ENCODE measurements around the gene POMP.

The POMP gene

GRCh38 chr13:28658796-28659620 is at the start of gene POMP:
Gene POMP (plus strand): TSS chr13:28659130. CDS start chr13:28659185, 55 bp downstream.
- peak; percentile 97 for DNase-seq (ENCODE audit: low spot score)

- DNase-seq (ENCODE audit: low spot score) = no peak
Measured at GRCh38 chr13:28609381-28609780, 49.5 kb upstream of the POMP start.

- no peak for DNase-seq (ENCODE audit: low spot score)
Measured at GRCh38 chr13:28609926-28610325, 49.0 kb upstream of the POMP start.

GRCh38 chr13:28610996-28611395 is 47.9 kb upstream of the POMP start:
- DNase-seq (ENCODE audit: low spot score) = no peak

GRCh38 chr13:28611654-28612131 is 47.2 kb upstream of the POMP start:
- DNase-seq (ENCODE audit: low spot score) = no peak

- DNase-seq (ENCODE audit: low spot score) = no peak
Measured at GRCh38 chr13:28613562-28613961, 45.4 kb upstream of the POMP start.

- DNase-seq (ENCODE audit: low spot score) = no peak
Measured at GRCh38 chr13:28615916-28616446, 42.9 kb upstream of the POMP start.

GRCh38 chr13:28618230-28618994 is 40.5 kb upstream of the POMP start:
- no peak for DNase-seq (ENCODE audit: low spot score)

GRCh38 chr13:28620011-28620830 is 38.7 kb upstream of the POMP start:
- no peak for DNase-seq (ENCODE audit: low spot score)

- no peak for DNase-seq (ENCODE audit: low spot score)
Measured at GRCh38 chr13:28621449-28621848, 37.5 kb upstream of the POMP start.

GRCh38 chr13:28622286-28622685 is 36.6 kb upstream of the POMP start:
- DNase-seq (ENCODE audit: low spot score) = no peak

GRCh38 chr13:28623782-28624706 is 34.9 kb upstream of the POMP start:
- DNase-seq (ENCODE audit: low spot score) = no peak

GRCh38 chr13:28624707-28625432 is 34.1 kb upstream of the POMP start:
- DNase-seq (ENCODE audit: low spot score) = no peak

GRCh38 chr13:28626266-28626665 is 32.7 kb upstream of the POMP start:
- DNase-seq (ENCODE audit: low spot score) = peak; percentile 45

- no peak for DNase-seq (ENCODE audit: low spot score)
Measured at GRCh38 chr13:28628241-28628640, 30.7 kb upstream of the POMP start.

- no peak for DNase-seq (ENCODE audit: low spot score)
Measured at GRCh38 chr13:28630869-28631268, 28.1 kb upstream of the POMP start.

GRCh38 chr13:28631801-28632200 is 27.1 kb upstream of the POMP start:
- no peak for DNase-seq (ENCODE audit: low spot score)

GRCh38 chr13:28636069-28636468 is 22.9 kb upstream of the POMP start:
- DNase-seq (ENCODE audit: low spot score) = no peak

- peak; percentile 68 for DNase-seq (ENCODE audit: low spot score)
Measured at GRCh38 chr13:28636677-28637317, 22.1 kb upstream of the POMP start.

All from D341Med (cell line).